IPS-18c (cell line): ENCODE data around the gene ING4.

Experiments
- H3K4me3 ChIP-seq: 2 replicates; pipeline ENCODE4 v1.7.0; 2013; ENCODE audit warnings: low read depth, mild to moderate bottlenecking, low read length, moderate library complexity; ENCODE audit not compliant: insufficient read depth
- H3K9me3 ChIP-seq: one replicate; pipeline ENCODE4 v1.6.1; 2013; ENCODE audit warnings: mild to moderate bottlenecking, low read length, moderate library complexity; ENCODE audit not compliant: control insufficient read depth, insufficient read depth

Gene ING4

DNA sequence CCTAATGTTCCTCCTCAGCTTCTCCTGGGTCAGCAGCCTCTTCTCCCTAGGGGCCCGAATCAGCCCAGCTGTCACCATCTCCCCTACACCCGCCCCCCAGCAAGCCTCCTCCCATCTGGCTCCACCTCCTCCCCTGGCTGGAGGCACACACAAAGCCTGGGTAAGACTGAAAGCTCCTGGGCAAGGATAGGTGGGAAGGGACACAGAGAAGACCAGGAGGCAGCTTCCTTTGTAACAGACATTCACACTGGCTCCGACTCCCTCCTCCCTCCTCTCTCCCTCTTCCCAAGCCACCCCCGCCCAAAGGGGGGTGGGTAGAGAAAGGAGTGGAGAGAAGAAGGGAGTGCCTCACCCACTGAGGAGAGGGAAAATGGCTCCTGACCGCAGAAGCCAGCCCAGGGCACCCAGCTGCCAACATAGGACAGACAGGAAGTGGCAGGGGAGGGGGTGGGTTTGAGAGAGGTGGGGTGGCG, 59.8 kb downstream of the ING4 start:
- Histone ChIP-seq H3K4me3 (no peak overlapping the region), H3K9me3 (no peaks in the 10 kb centered on the region)

DNA sequence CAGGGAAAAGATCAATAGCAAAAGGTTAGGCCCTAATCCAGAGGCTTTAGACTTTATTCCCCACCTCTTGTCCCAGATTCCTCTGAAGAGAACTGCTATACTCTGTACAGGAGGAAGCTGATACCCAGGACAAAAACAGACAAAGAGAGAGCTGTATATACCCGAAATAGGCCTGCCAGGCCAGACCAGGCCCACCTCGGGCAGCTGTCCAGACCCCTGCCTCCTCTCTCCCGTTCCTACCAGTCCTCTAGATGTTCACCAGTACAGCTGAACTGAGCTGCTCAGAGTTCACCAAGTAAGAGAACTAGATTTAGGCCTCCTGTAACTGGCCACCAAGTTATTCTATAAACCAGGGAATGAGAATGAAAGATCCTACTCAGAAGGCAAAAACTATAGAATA, 60.4 kb downstream of the ING4 start:
- Histone ChIP-seq H3K4me3 (no peak overlapping the region), H3K9me3 (no peaks in the 10 kb centered on the region)
